T-helper 17 cell (primary cell): Measurements from ENCODE around the gene TAX1BP1. TPM values are rescaled to one million over a fixed set of nuclear protein-coding genes. Genes with fewer than 3 reads are reported as not detected.

Source experiments
- ATAC-seq: fragments of 150-1000 bp; cut with Tn5 transposase; 2 replicates; pipeline ENCODE4 v1.10.0; 2021; ENCODE audit warnings: mild to moderate bottlenecking, moderate library complexity
- DNase-seq, 3 donors: peaks; one replicate each; pipeline versions ENCODE4 v3.0.0 to v3.0.0-alpha.2; 2020 to 2021
- H3K9me3 ChIP-seq: one replicate; pipeline ENCODE4 v1.7.0; 2013; ENCODE audit warnings: low read length, mild to moderate bottlenecking; ENCODE audit not compliant: control insufficient read depth, poor library complexity, severe bottlenecking
- H3K27ac Mint-ChIP-seq: one replicate; pipeline ENCODE4 v1.8.0; 2022; ENCODE audit warnings: mild to moderate bottlenecking, moderate library complexity, mixed read lengths
- H3K27me3 Mint-ChIP-seq: one replicate; pipeline ENCODE4 v1.8.0; 2022; ENCODE audit warnings: mixed read lengths
- H3K36me3 Mint-ChIP-seq: one replicate; pipeline ENCODE4 v1.8.0; 2022; ENCODE audit warnings: low read depth, mixed read lengths
- H3K4me1 Mint-ChIP-seq: one replicate; pipeline ENCODE4 v1.8.0; 2022; ENCODE audit warnings: mild to moderate bottlenecking, mixed read lengths
- H3K4me3 Mint-ChIP-seq: one replicate; pipeline ENCODE4 v1.8.0; 2022; ENCODE audit warnings: mild to moderate bottlenecking, moderate library complexity, mixed read lengths
- total RNA-seq, 4 donors: library from RNA in 2 of 4; stranded (reverse) in 2 of 4; gene quantifications; one replicate each; pipeline ENCODE4 v1.2.3 and lab custom pipeline; 2022 to 2026

TAX1BP1 gene
- total RNA-seq, 2 donors from 2014 or later, result 117 to 131 TPM

- Mint-ChIP-seq H3K4me3 (no peak overlapping the region), H3K36me3 (peaks cover 7% of the 10 kb centered on the region), H3K27me3 (no peaks in the 10 kb centered on the region), H3K4me1 (peaks cover 23% of the 10 kb centered on the region), H3K27ac (peak overlapping the region; percentile 49)
- no peak for DNase-seq
- H3K9me3 ChIP-seq, result no peaks in the 10 kb centered on the region
- no peak for ATAC-seq
These were observed 70.2 kb downstream of the TAX1BP1 start for GRCh38 chr7:27810186-27810585.

GRCh38 chr7:27812706-27813105 lies 72.7 kb downstream of the TAX1BP1 start:
- Mint-ChIP-seq H3K27ac (no peak overlapping the region), H3K4me3 (no peak overlapping the region), H3K4me1 (peaks cover 14% of the 10 kb centered on the region), H3K36me3 (peaks cover 7% of the 10 kb centered on the region), H3K27me3 (no peaks in the 10 kb centered on the region)
- DNase-seq (no peak), ATAC-seq (no peak)
- H3K9me3 ChIP-seq, result no peaks in the 10 kb centered on the region

- no peak overlapping the region for H3K4me3 Mint-ChIP-seq
- ATAC-seq (no peak), DNase-seq (no peak)
- no peaks in the 10 kb centered on the region for H3K27me3 Mint-ChIP-seq
- H3K27ac Mint-ChIP-seq, result no peak overlapping the region
- peaks cover 3% of the 10 kb centered on the region for H3K4me1 Mint-ChIP-seq
- H3K36me3 Mint-ChIP-seq, result peaks cover 4% of the 10 kb centered on the region
- no peaks in the 10 kb centered on the region for H3K9me3 ChIP-seq
These were observed 82.3 kb downstream of the TAX1BP1 start for GRCh38 chr7:27822245-27822644.

- H3K4me1 Mint-ChIP-seq, result peaks cover 3% of the 10 kb centered on the region
- no peaks in the 10 kb centered on the region for H3K9me3 ChIP-seq
- ATAC-seq (no peak), DNase-seq (no peak)
- H3K27me3 Mint-ChIP-seq, result no peaks in the 10 kb centered on the region
- no peaks in the 10 kb centered on the region for H3K36me3 Mint-ChIP-seq
- H3K27ac Mint-ChIP-seq, result no peak overlapping the region
- H3K4me3 Mint-ChIP-seq, result no peak overlapping the region
These were observed 85.9 kb downstream of the TAX1BP1 start for GRCh38 chr7:27825891-27826290.

GRCh38 chr7:27826357-27826756 lies 86.4 kb downstream of the TAX1BP1 start:
- ATAC-seq (no peak), DNase-seq (no peak)
- no peak overlapping the region for H3K27ac Mint-ChIP-seq
- H3K36me3 Mint-ChIP-seq, result no peaks in the 10 kb centered on the region
- peaks cover 3% of the 10 kb centered on the region for H3K4me1 Mint-ChIP-seq
- H3K27me3 Mint-ChIP-seq, result no peaks in the 10 kb centered on the region
- no peak overlapping the region for H3K4me3 Mint-ChIP-seq
- no peaks in the 10 kb centered on the region for H3K9me3 ChIP-seq

- H3K4me1 Mint-ChIP-seq, result peaks cover 4% of the 10 kb centered on the region
- peak overlapping the region; percentile 0 for H3K27ac Mint-ChIP-seq
- no peak for ATAC-seq
These were observed 94.4 kb downstream of the TAX1BP1 start for GRCh38 chr7:27834179-27834921.

GRCh38 chr7:27835376-27835775 lies 95.4 kb downstream of the TAX1BP1 start:
- Mint-ChIP-seq H3K36me3 (peaks cover 4% of the 10 kb centered on the region), H3K27me3 (no peaks in the 10 kb centered on the region)
- DNase-seq, result no peak

More at GRCh38 chr7:27834179-27834921, 94.4 kb downstream of the TAX1BP1 start:
- Mint-ChIP-seq H3K36me3 (peaks cover 4% of the 10 kb centered on the region), H3K27me3 (no peaks in the 10 kb centered on the region), H3K4me3 (no peak overlapping the region)
- DNase-seq, result no peak
- no peaks in the 10 kb centered on the region for H3K9me3 ChIP-seq

GRCh38 chr7:27836536-27836935 lies 96.6 kb downstream of the TAX1BP1 start:
- no peak for ATAC-seq
- no peak overlapping the region for H3K4me3 Mint-ChIP-seq
- no peaks in the 10 kb centered on the region for H3K27me3 Mint-ChIP-seq
- H3K27ac Mint-ChIP-seq, result peak overlapping the region; percentile 88
- no peaks in the 10 kb centered on the region for H3K9me3 ChIP-seq
- peaks cover 4% of the 10 kb centered on the region for H3K36me3 Mint-ChIP-seq
- DNase-seq, result no peak
- H3K4me1 Mint-ChIP-seq, result peaks cover 15% of the 10 kb centered on the region

More at GRCh38 chr7:27835376-27835775, 95.4 kb downstream of the TAX1BP1 start:
- H3K4me3 Mint-ChIP-seq, result no peak overlapping the region
- peak overlapping the region; percentile 88 for H3K27ac Mint-ChIP-seq
- peaks cover 7% of the 10 kb centered on the region for H3K4me1 Mint-ChIP-seq
- no peaks in the 10 kb centered on the region for H3K9me3 ChIP-seq
- no peak for ATAC-seq

- peaks cover 4% of the 10 kb centered on the region for H3K36me3 Mint-ChIP-seq
- no peak overlapping the region for H3K4me3 Mint-ChIP-seq
- ATAC-seq (no peak), DNase-seq (no peak)
- peaks cover 15% of the 10 kb centered on the region for H3K4me1 Mint-ChIP-seq
- H3K27ac Mint-ChIP-seq, result peak overlapping the region; percentile 88
- H3K27me3 Mint-ChIP-seq, result no peaks in the 10 kb centered on the region
- no peaks in the 10 kb centered on the region for H3K9me3 ChIP-seq
These were observed 99.1 kb downstream of the TAX1BP1 start for GRCh38 chr7:27839099-27839498.

- H3K27me3 Mint-ChIP-seq, result no peaks in the 10 kb centered on the region
- ATAC-seq, result peak; percentile 98
These were observed 100.4 kb downstream of the TAX1BP1 start for GRCh38 chr7:27840313-27840712.

GRCh38 chr7:27840760-27841364 lies 100.9 kb downstream of the TAX1BP1 start:
- peaks cover 4% of the 10 kb centered on the region for H3K36me3 Mint-ChIP-seq
- H3K4me1 Mint-ChIP-seq, result peaks cover 18% of the 10 kb centered on the region
- no peaks in the 10 kb centered on the region for H3K27me3 Mint-ChIP-seq
- DNase-seq (no peak), ATAC-seq (no peak)
- H3K4me3 Mint-ChIP-seq, result no peak overlapping the region
- peak overlapping the region; percentile 88 for H3K27ac Mint-ChIP-seq
- no peaks in the 10 kb centered on the region for H3K9me3 ChIP-seq

More at GRCh38 chr7:27840313-27840712, 100.4 kb downstream of the TAX1BP1 start:
- Mint-ChIP-seq H3K4me3 (no peak overlapping the region), H3K4me1 (peaks cover 18% of the 10 kb centered on the region), H3K36me3 (peaks cover 4% of the 10 kb centered on the region), H3K27ac (peak overlapping the region; percentile 88)
- H3K9me3 ChIP-seq, result no peaks in the 10 kb centered on the region
- peak in 1 of 3 donors; percentile 30 for DNase-seq

GRCh38 chr7:27842094-27842692 lies 102.2 kb downstream of the TAX1BP1 start:
- peaks cover 4% of the 10 kb centered on the region for H3K36me3 Mint-ChIP-seq
- H3K4me1 Mint-ChIP-seq, result peaks cover 14% of the 10 kb centered on the region
- ATAC-seq, result no peak
- DNase-seq, result no peak
- no peak overlapping the region for H3K4me3 Mint-ChIP-seq
- H3K27ac Mint-ChIP-seq, result peak overlapping the region; percentile 37
- H3K27me3 Mint-ChIP-seq, result no peaks in the 10 kb centered on the region
- H3K9me3 ChIP-seq, result no peaks in the 10 kb centered on the region

GRCh38 chr7:27842851-27843250 lies 102.9 kb downstream of the TAX1BP1 start:
- H3K36me3 Mint-ChIP-seq, result peaks cover 4% of the 10 kb centered on the region
- H3K4me1 Mint-ChIP-seq, result peaks cover 14% of the 10 kb centered on the region
- H3K27me3 Mint-ChIP-seq, result no peaks in the 10 kb centered on the region
- H3K9me3 ChIP-seq, result no peaks in the 10 kb centered on the region
- no peak for ATAC-seq
- no peak overlapping the region for H3K4me3 Mint-ChIP-seq
- DNase-seq, result no peak
- no peak overlapping the region for H3K27ac Mint-ChIP-seq
